ENCODE measurements around the gene DNAJA4.
A peak's percentile ranks its signal among the peaks of the same experiment; 100 is the strongest.

Gene DNAJA4

GRCh38 chr15:78311292-78311691 is 46.9 kb downstream of the DNAJA4 start:
- ChIA-PET CTCF (interaction anchor here (1.3 to 18.6 kb wide), 5 partner anchors 12 to 399 kb away, joined by 3 to 714 read pairs (median 61); partner anchors contain the start of gene IREB2), POLR2A (no interaction called here)
- TF ChIP-seq CTCF (IDR thresholded peaks at IDR 0.05; ENCODE audit: insufficient read depth, low read length, missing control alignments): no peak
- no peak overlapping the region for H3K4me3 ChIP-seq (ENCODE audit: low read depth, low read length)
- DNase-seq (ENCODE audit: low read depth, low spot score): no peak

- ChIA-PET POLR2A (no interaction called here), CTCF (interaction anchor here (0.7 to 18.6 kb wide), 6 partner anchors 11 to 125 kb away, joined by 3 to 714 read pairs (median 32); partner anchors contain the start of gene IREB2)
Measured at GRCh38 chr15:78312536-78312935, 48.2 kb downstream of the DNAJA4 start.

GRCh38 chr15:78312957-78313356 is 48.6 kb downstream of the DNAJA4 start:
- no peak for TF ChIP-seq CTCF (IDR thresholded peaks at IDR 0.05; ENCODE audit: insufficient read depth, low read length, missing control alignments)
- POLR2A ChIA-PET: no interaction called here
- CTCF ChIA-PET: interaction anchor here (0.9 to 18.6 kb wide), 5 partner anchors 11 to 125 kb away, joined by 3 to 714 read pairs (median 61); partner anchors contain the start of gene IREB2

More at GRCh38 chr15:78312536-78312935, 48.2 kb downstream of the DNAJA4 start:
- no peak overlapping the region for H3K4me3 ChIP-seq (ENCODE audit: low read depth, low read length)
- no peak for TF ChIP-seq CTCF (IDR thresholded peaks at IDR 0.05; ENCODE audit: insufficient read depth, low read length, missing control alignments)
- DNase-seq (ENCODE audit: low read depth, low spot score): no peak

GRCh38 chr15:78313383-78313782 is 49.0 kb downstream of the DNAJA4 start:
- ChIA-PET CTCF (interaction anchor here (0.9 to 18.6 kb wide), 3 partner anchors 104 to 124 kb away, joined by 4 to 714 read pairs (median 61); partner anchors contain the start of gene IREB2), POLR2A (no interaction called here)
- no peak for DNase-seq (ENCODE audit: low read depth, low spot score)
- no peak for TF ChIP-seq CTCF (IDR thresholded peaks at IDR 0.05; ENCODE audit: insufficient read depth, low read length, missing control alignments)
- no peak overlapping the region for H3K4me3 ChIP-seq (ENCODE audit: low read depth, low read length)

More at GRCh38 chr15:78312957-78313356, 48.6 kb downstream of the DNAJA4 start:
- DNase-seq (ENCODE audit: low read depth, low spot score): no peak
- H3K4me3 ChIP-seq (ENCODE audit: low read depth, low read length): no peak overlapping the region

GRCh38 chr15:78314181-78314581 is 49.8 kb downstream of the DNAJA4 start:
- POLR2A ChIA-PET: no interaction called here
- H3K4me3 ChIP-seq (ENCODE audit: low read depth, low read length): no peak overlapping the region
- CTCF ChIA-PET: interaction anchor here (18.6 kb wide), 1 partner anchor 103 kb away, joined by 714 read pairs; no protein-coding TSS in a partner anchor
- no peak for DNase-seq (ENCODE audit: low read depth, low spot score)
- TF ChIP-seq CTCF (IDR thresholded peaks at IDR 0.05; ENCODE audit: insufficient read depth, low read length, missing control alignments): no peak

- H3K4me3 ChIP-seq (ENCODE audit: low read depth, low read length): no peak overlapping the region
- TF ChIP-seq CTCF (IDR thresholded peaks at IDR 0.05; ENCODE audit: insufficient read depth, low read length, missing control alignments): peak; percentile 55
- no peak for DNase-seq (ENCODE audit: low read depth, low spot score)
- POLR2A ChIA-PET: no interaction called here
- CTCF ChIA-PET: interaction anchor here (0.7 to 18.6 kb wide), 4 partner anchors 8 to 102 kb away, joined by 3 to 714 read pairs (median 10); no protein-coding TSS in a partner anchor
Measured at GRCh38 chr15:78315686-78316282, 51.4 kb downstream of the DNAJA4 start.
